IMR-90 (cell line): Measurements from ENCODE around the gene ELOVL2. TPM values are rescaled to one million over a fixed set of nuclear protein-coding genes. Genes with fewer than 3 reads are reported as not detected.

ENCODE experiments used
- ATAC-seq: fragments of 200-7000 bp; cut with Tn5 transposase; 2 replicates; pipeline ENCODE4 v1.9.1; 2020; ENCODE audit warnings: low read depth, mild to moderate bottlenecking, moderate library complexity
- BruUV-seq: library from RNA; stranded (reverse); fragments of 400-500 nt; replicated peaks from 2 replicates; lab custom pipeline; 2021; lab: Mats Ljungman, UMichigan
- CTCF ChIA-PET: fragments of 300-600 bp; formaldehyde crosslinking; extraction: SDS; loops from one replicate; lab custom pipeline; 2021; ENCODE audit warnings: antibody characterized with exemption; lab: Yijun Ruan, JAX
- POLR2A ChIA-PET: fragments of 300-600 bp; sonication (Branson Sonifier 250); formaldehyde crosslinking; loops from one replicate; lab custom pipeline; 2022; ENCODE audit warnings: antibody characterized with exemption; ENCODE audit not compliant: unreplicated experiment; lab: Charles Lee
- DNase-seq: peaks from one replicate; pipeline ENCODE4 v3.0.0; 2013
- H2AFZ ChIP-seq: replicated peaks from 2 replicates; pipeline ENCODE3; 2013; ENCODE audit warnings: low read length, mild to moderate bottlenecking; ENCODE audit not compliant: poor library complexity
- H2AK5ac ChIP-seq: 2 replicates; pipeline ENCODE4 v1.6.1; 2013; ENCODE audit warnings: low read depth, low read length, inconsistent platforms
- H2AK9ac ChIP-seq: replicated peaks from 2 replicates; pipeline ENCODE3; 2013; ENCODE audit warnings: mild to moderate bottlenecking, low read depth, low read length, moderate library complexity; ENCODE audit not compliant: poor library complexity
- H2BK120ac ChIP-seq: 2 replicates; pipeline ENCODE4 v1.6.1; 2013; ENCODE audit warnings: low read depth, low read length, inconsistent platforms
- H2BK15ac ChIP-seq: 3 replicates; pipeline ENCODE4 v1.6.1; 2013; ENCODE audit warnings: low read depth, low read length, inconsistent platforms
- H2BK20ac ChIP-seq: 2 replicates; pipeline ENCODE4 v1.6.1; 2013; ENCODE audit warnings: low read depth, mild to moderate bottlenecking, inconsistent platforms, low read length, moderate library complexity
- H2BK5ac ChIP-seq: 2 replicates; pipeline ENCODE4 v1.6.1; 2013; ENCODE audit warnings: mild to moderate bottlenecking, low read depth, low read length, inconsistent platforms; ENCODE audit not compliant: poor library complexity, severe bottlenecking
- H3K14ac ChIP-seq: replicated peaks from 2 replicates; pipeline ENCODE4 v1.6.1; 2013; ENCODE audit warnings: low read depth, low read length, inconsistent platforms
- H3K18ac ChIP-seq: 2 replicates; pipeline ENCODE4 v1.6.1; 2013; ENCODE audit warnings: low read depth, low read length, control low read depth
- H3K23ac ChIP-seq: 2 replicates; pipeline ENCODE4 v1.6.1; 2013; ENCODE audit warnings: low read depth, low read length, inconsistent platforms
- H3K27ac ChIP-seq: 2 replicates; pipeline ENCODE4 v1.5.1; 2013; ENCODE audit warnings: mild to moderate bottlenecking, control low read depth, low read length; ENCODE audit not compliant: insufficient read depth
- H3K27me3 ChIP-seq: 2 replicates; pipeline ENCODE4 v1.6.1; 2013; ENCODE audit warnings: low read length; ENCODE audit not compliant: control insufficient read depth, insufficient read depth
- H3K36me3 ChIP-seq: 2 replicates; pipeline ENCODE4 v1.6.1; 2013; ENCODE audit warnings: low read length, mixed read lengths; ENCODE audit not compliant: control insufficient read depth, insufficient read depth
- H3K4ac ChIP-seq: 2 replicates; pipeline ENCODE4 v1.6.1; 2013; ENCODE audit warnings: low read depth, low read length, inconsistent platforms
- H3K4me1 ChIP-seq: 2 replicates; pipeline ENCODE4 v1.6.1; 2013; ENCODE audit warnings: low read length, mixed read lengths; ENCODE audit not compliant: control insufficient read depth, insufficient read depth
- H3K4me2 ChIP-seq: 2 replicates; pipeline ENCODE4 v1.6.1; 2013; ENCODE audit warnings: low read depth, mild to moderate bottlenecking, control low read depth, low read length, moderate library complexity
- H3K4me3 ChIP-seq: 2 replicates; pipeline ENCODE4 v1.5.1; 2013; ENCODE audit warnings: low read depth, mild to moderate bottlenecking, control low read depth, low read length, moderate library complexity; ENCODE audit not compliant: insufficient read depth
- H3K56ac ChIP-seq: 2 replicates; pipeline ENCODE4 v1.6.1; 2013; ENCODE audit warnings: low read length, inconsistent platforms; ENCODE audit not compliant: insufficient read depth; ENCODE audit errors: extremely low read depth
- H3K79me1 ChIP-seq, 2 experiments: 2 replicates each; pipeline ENCODE4 v1.6.1; 2013; ENCODE audit warnings: low read length in 2 of 2, inconsistent platforms in 1 of 2, low read depth in 1 of 2
- H3K9ac ChIP-seq: 2 replicates; pipeline ENCODE4 v1.6.1; 2013; ENCODE audit warnings: low read depth, low read length, control low read depth
- H3K9me1 ChIP-seq: 2 replicates; pipeline ENCODE4 v1.6.1; 2013; ENCODE audit warnings: low read length, inconsistent platforms; ENCODE audit not compliant: insufficient read depth
- H3K9me3 ChIP-seq: 2 replicates; pipeline ENCODE4 v1.6.1; 2013; ENCODE audit warnings: low read length; ENCODE audit not compliant: control insufficient read depth, insufficient read depth
- H4K20me1 ChIP-seq: 2 replicates; pipeline ENCODE4 v1.6.1; 2013; ENCODE audit warnings: low read length, inconsistent platforms; ENCODE audit not compliant: insufficient read depth
- H4K5ac ChIP-seq: 2 replicates; pipeline ENCODE4 v1.6.1; 2013; ENCODE audit warnings: mild to moderate bottlenecking, low read depth, low read length, control low read depth
- H4K8ac ChIP-seq, 2 experiments: 2 replicates each; pipeline ENCODE4 v1.6.1; 2013; ENCODE audit warnings: low read depth in 2 of 2, low read length in 2 of 2, control low read depth in 1 of 2, inconsistent platforms in 1 of 2
- H4K91ac ChIP-seq: 2 replicates; pipeline ENCODE4 v1.6.1; 2013; ENCODE audit warnings: low read depth, low read length, inconsistent platforms; ENCODE audit not compliant: insufficient read depth
- BHLHE40 ChIP-seq: fragments of 150-350 bp; IDR thresholded peaks from 2 replicates; pipeline ENCODE4 v1.6.1; 2016; ENCODE audit warnings: mild to moderate bottlenecking, low read depth, low read length
- CEBPB ChIP-seq: IDR thresholded peaks from 2 replicates; pipeline ENCODE4 v1.6.1; 2012; ENCODE audit warnings: low read depth, low read length, improper control_type of control experiment
- CHD1 ChIP-seq: IDR thresholded peaks from 2 replicates; pipeline ENCODE4 v1.6.1; 2012; ENCODE audit warnings: low read depth, low read length, improper control_type of control experiment
- MAFK ChIP-seq: IDR thresholded peaks from 2 replicates; pipeline ENCODE4 v1.6.1; 2012; ENCODE audit warnings: low read depth, low read length, improper control_type of control experiment
- MAZ ChIP-seq: IDR thresholded peaks from 2 replicates; pipeline ENCODE4 v1.6.1; 2012; ENCODE audit warnings: low read depth, mild to moderate bottlenecking, low read length, improper control_type of control experiment, moderate library complexity, borderline replicate concordance
- POLR2A ChIP-seq: IDR thresholded peaks from 2 replicates; pipeline ENCODE4 v1.6.1; 2012; ENCODE audit warnings: mild to moderate bottlenecking, low read depth, low read length
- RAD21 ChIP-seq: IDR thresholded peaks from 2 replicates; pipeline ENCODE4 v1.6.1; 2012; ENCODE audit warnings: low read length, improper control_type of control experiment
- RFX5 ChIP-seq: IDR thresholded peaks from 2 replicates; pipeline ENCODE4 v1.8.0; 2012; ENCODE audit warnings: low read depth, mild to moderate bottlenecking, low read length, moderate library complexity
- SMC3 ChIP-seq: fragments of 150-350 bp; IDR thresholded peaks from 2 replicates; pipeline ENCODE4 v1.6.1; 2016; ENCODE audit warnings: low read depth, mild to moderate bottlenecking, antibody characterized with exemption, low read length, moderate library complexity
- WGBS, 2 experiments: methylation state at CpG; one replicate each; pipeline versions ENCODE4 v1.1.5 to v1.1.7; 2013; ENCODE audit warnings: missing lambda C conversion rate in 2 of 2; ENCODE audit not compliant: insufficient read length in 1 of 2; ENCODE audit errors: extremely low coverage in 2 of 2; 5-methylcytosine and 5-hydroxymethylcytosine counted together
- dilution Hi-C: fragments of 300-500 bp; cut with HindIII; formaldehyde crosslinking; loops from one replicate; pipeline ENCODE4 v1.14.3; 2018; ENCODE audit warnings: low sequenced_read_pairs; ENCODE audit not compliant: unreplicated experiment
- in situ Hi-C: fragments of 300-500 bp; cut with MboI; formaldehyde crosslinking; loops from 3 replicates; pipeline ENCODE4 v1.14.3; 2019; ENCODE audit warnings: low sequenced_read_pairs, inconsistent platforms, mixed read lengths
- intact Hi-C: fragments of 100-400 bp; cut with micrococcal nuclease; formaldehyde crosslinking; loops from 2 replicates; pipeline ENCODE4 v1.10.0; 2022
- polyA plus RNA-seq, 3 experiments: library from polyadenylated mRNA; depleted of rRNA; stranded (reverse); fragments of >200 nt; gene quantifications; 2 replicates each; pipeline ENCODE4 v1.2.3, GENCODE V29; 2012; ENCODE audit warnings: low replicate concordance in 1 of 3
- total RNA-seq: library from RNA; depleted of rRNA; stranded (reverse); fragments of >200 nt; gene quantifications from 2 replicates; pipeline ENCODE4 v1.2.3, GENCODE V29; 2012
- TF ChIP-seq, protein P1 (sequence below): fragments of 150-350 bp; IDR thresholded peaks from 2 replicates; pipeline ENCODE4 v1.6.1; 2017; ENCODE audit warnings: mild to moderate bottlenecking, antibody characterized with exemption, low read length, low read depth
- TF ChIP-seq, protein P2 (sequence below): conservative IDR thresholded peaks from 2 replicates; pipeline ENCODE4 v1.5.1; 2012; ENCODE audit warnings: mild to moderate bottlenecking, low read depth, low read length, improper control_type of control experiment
- TF ChIP-seq, protein P3 (sequence below): fragments of 150-350 bp; IDR thresholded peaks from 2 replicates; pipeline ENCODE4 v1.6.1; 2016; ENCODE audit warnings: low read depth, mild to moderate bottlenecking, low read length, moderate library complexity, borderline replicate concordance

ELOVL2 gene
- total and polyA plus RNA-seq, 2 of the 4 experiments (the other 2 are of a cell fraction) = 6.3 to 7.9 TPM

GRCh38 chr6:11053307-11053706 is 9.2 kb upstream of the ELOVL2 start:
- Histone ChIP-seq H4K20me1 (no peaks in the 10 kb centered on the region), H3K56ac (no peak overlapping the region), H2BK15ac (no peak overlapping the region), H3K27me3 (no peaks in the 10 kb centered on the region), H2AK9ac (no peak overlapping the region), H2BK5ac (no peak overlapping the region), H2BK20ac (no peak overlapping the region), H3K23ac (no peak overlapping the region), H3K27ac (no peak overlapping the region), H3K4me3 (no peak overlapping the region), H2AFZ (no peak overlapping the region), H3K9me3 (no peaks in the 10 kb centered on the region), H3K36me3 (no peaks in the 10 kb centered on the region), H2AK5ac (no peak overlapping the region), H2BK120ac (no peak overlapping the region), H3K4me2 (no peak overlapping the region), H3K14ac (no peak overlapping the region), H4K5ac (no peak overlapping the region), H3K9me1 (no peaks in the 10 kb centered on the region), H3K4ac (no peak overlapping the region), H4K91ac (no peak overlapping the region), H3K4me1 (peaks cover 5% of the 10 kb centered on the region), H3K9ac (no peak overlapping the region), H3K18ac (no peak overlapping the region), H4K8ac (no peak overlapping the region), H3K79me1 (no peaks in the 10 kb centered on the region)
- dilution Hi-C loops = no loop called here
- WGBS, 2 experiments = no CpG with 5 or more reads among the region's 5 CpGs
- intact Hi-C loops = no loop called here
- CTCF ChIA-PET = interaction anchor here (0.6 to 1.6 kb wide), 2 partner anchors 16 to 22 kb away, joined by 3 read pairs; no protein-coding TSS in a partner anchor
- POLR2A ChIA-PET = no interaction called here
- no TSS peak for BruUV-seq
- DNase-seq (no peak), ATAC-seq (no peak)
- in situ Hi-C loops = loop anchor here (25.0 kb wide), 1 partner anchor 566 kb away; no protein-coding TSS in a partner anchor
- TF ChIP-seq RAD21 (no peak), CHD1 (no peak), MAZ (no peak), MAFK (no peak), RFX5 (no peak), CEBPB (no peak), POLR2A (no peak), SMC3 (no peak), BHLHE40 (no peak)
- TF ChIP-seq, protein P1, sequence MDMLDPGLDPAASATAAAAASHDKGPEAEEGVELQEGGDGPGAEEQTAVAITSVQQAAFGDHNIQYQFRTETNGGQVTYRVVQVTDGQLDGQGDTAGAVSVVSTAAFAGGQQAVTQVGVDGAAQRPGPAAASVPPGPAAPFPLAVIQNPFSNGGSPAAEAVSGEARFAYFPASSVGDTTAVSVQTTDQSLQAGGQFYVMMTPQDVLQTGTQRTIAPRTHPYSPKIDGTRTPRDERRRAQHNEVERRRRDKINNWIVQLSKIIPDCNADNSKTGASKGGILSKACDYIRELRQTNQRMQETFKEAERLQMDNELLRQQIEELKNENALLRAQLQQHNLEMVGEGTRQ = no peak
- TF ChIP-seq, protein P2, sequence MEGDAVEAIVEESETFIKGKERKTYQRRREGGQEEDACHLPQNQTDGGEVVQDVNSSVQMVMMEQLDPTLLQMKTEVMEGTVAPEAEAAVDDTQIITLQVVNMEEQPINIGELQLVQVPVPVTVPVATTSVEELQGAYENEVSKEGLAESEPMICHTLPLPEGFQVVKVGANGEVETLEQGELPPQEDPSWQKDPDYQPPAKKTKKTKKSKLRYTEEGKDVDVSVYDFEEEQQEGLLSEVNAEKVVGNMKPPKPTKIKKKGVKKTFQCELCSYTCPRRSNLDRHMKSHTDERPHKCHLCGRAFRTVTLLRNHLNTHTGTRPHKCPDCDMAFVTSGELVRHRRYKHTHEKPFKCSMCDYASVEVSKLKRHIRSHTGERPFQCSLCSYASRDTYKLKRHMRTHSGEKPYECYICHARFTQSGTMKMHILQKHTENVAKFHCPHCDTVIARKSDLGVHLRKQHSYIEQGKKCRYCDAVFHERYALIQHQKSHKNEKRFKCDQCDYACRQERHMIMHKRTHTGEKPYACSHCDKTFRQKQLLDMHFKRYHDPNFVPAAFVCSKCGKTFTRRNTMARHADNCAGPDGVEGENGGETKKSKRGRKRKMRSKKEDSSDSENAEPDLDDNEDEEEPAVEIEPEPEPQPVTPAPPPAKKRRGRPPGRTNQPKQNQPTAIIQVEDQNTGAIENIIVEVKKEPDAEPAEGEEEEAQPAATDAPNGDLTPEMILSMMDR = no peak
- TF ChIP-seq, protein P3, sequence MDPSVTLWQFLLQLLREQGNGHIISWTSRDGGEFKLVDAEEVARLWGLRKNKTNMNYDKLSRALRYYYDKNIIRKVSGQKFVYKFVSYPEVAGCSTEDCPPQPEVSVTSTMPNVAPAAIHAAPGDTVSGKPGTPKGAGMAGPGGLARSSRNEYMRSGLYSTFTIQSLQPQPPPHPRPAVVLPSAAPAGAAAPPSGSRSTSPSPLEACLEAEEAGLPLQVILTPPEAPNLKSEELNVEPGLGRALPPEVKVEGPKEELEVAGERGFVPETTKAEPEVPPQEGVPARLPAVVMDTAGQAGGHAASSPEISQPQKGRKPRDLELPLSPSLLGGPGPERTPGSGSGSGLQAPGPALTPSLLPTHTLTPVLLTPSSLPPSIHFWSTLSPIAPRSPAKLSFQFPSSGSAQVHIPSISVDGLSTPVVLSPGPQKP = no peak
